ENCODE measurements around the gene ADGRV1.

ADGRV1 gene, protein sequence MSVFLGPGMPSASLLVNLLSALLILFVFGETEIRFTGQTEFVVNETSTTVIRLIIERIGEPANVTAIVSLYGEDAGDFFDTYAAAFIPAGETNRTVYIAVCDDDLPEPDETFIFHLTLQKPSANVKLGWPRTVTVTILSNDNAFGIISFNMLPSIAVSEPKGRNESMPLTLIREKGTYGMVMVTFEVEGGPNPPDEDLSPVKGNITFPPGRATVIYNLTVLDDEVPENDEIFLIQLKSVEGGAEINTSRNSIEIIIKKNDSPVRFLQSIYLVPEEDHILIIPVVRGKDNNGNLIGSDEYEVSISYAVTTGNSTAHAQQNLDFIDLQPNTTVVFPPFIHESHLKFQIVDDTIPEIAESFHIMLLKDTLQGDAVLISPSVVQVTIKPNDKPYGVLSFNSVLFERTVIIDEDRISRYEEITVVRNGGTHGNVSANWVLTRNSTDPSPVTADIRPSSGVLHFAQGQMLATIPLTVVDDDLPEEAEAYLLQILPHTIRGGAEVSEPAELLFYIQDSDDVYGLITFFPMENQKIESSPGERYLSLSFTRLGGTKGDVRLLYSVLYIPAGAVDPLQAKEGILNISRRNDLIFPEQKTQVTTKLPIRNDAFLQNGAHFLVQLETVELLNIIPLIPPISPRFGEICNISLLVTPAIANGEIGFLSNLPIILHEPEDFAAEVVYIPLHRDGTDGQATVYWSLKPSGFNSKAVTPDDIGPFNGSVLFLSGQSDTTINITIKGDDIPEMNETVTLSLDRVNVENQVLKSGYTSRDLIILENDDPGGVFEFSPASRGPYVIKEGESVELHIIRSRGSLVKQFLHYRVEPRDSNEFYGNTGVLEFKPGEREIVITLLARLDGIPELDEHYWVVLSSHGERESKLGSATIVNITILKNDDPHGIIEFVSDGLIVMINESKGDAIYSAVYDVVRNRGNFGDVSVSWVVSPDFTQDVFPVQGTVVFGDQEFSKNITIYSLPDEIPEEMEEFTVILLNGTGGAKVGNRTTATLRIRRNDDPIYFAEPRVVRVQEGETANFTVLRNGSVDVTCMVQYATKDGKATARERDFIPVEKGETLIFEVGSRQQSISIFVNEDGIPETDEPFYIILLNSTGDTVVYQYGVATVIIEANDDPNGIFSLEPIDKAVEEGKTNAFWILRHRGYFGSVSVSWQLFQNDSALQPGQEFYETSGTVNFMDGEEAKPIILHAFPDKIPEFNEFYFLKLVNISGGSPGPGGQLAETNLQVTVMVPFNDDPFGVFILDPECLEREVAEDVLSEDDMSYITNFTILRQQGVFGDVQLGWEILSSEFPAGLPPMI (N-terminal part only)

DNA sequence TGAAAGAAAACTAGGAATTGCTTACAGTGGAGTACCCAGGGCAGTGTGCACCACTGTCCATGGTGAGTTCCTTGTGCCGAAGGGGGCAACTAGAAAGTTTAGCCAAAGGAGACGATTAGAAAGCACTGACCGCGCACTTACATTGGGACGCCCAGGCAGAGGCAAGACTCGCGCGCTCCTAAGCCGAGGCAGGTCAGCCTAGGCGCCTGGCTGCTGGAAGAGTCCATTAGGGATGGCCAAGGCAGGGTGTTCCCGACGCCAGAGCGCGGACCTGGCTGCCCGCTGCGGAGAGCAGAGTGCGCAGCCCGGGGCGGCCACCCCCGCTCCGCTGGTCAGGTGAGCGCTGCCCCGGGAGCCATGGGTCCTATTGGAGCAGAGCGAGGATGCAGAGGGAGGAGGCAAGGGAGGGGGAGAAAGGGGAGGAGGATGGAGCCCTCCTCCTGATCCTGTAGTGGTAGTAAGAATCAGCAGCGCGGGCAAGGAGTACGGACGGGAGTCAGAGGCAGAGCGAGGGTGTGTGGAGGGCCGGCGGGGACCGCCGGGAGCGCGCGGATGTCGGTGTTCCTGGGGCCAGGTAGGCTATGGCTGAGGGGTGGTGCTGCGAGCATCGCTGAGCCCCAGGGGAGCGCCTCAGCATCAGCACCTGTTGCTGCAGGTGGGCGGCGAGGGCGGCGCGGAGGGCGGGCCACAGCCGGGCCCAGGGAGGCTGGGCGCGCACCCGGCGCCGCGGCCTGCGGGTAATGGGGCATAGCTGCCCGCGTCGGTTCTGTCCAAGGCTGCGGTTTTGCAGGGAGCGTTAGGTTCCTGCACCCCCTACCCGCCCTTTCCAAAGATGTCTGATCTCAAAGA, at the start of gene ADGRV1:
Gene ADGRV1 (plus strand): TSS at position 454 of the 849 bp plus-strand sequence. CDS start 99 bp downstream, at position 553.
- TF ChIP-seq, protein P1, sequence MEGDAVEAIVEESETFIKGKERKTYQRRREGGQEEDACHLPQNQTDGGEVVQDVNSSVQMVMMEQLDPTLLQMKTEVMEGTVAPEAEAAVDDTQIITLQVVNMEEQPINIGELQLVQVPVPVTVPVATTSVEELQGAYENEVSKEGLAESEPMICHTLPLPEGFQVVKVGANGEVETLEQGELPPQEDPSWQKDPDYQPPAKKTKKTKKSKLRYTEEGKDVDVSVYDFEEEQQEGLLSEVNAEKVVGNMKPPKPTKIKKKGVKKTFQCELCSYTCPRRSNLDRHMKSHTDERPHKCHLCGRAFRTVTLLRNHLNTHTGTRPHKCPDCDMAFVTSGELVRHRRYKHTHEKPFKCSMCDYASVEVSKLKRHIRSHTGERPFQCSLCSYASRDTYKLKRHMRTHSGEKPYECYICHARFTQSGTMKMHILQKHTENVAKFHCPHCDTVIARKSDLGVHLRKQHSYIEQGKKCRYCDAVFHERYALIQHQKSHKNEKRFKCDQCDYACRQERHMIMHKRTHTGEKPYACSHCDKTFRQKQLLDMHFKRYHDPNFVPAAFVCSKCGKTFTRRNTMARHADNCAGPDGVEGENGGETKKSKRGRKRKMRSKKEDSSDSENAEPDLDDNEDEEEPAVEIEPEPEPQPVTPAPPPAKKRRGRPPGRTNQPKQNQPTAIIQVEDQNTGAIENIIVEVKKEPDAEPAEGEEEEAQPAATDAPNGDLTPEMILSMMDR (IDR thresholded peaks at IDR 0.05; ENCODE audit: low read depth, low read length), result no peak
- no peak for DNase-seq (ENCODE audit: extremely low read depth, low read depth)

DNA sequence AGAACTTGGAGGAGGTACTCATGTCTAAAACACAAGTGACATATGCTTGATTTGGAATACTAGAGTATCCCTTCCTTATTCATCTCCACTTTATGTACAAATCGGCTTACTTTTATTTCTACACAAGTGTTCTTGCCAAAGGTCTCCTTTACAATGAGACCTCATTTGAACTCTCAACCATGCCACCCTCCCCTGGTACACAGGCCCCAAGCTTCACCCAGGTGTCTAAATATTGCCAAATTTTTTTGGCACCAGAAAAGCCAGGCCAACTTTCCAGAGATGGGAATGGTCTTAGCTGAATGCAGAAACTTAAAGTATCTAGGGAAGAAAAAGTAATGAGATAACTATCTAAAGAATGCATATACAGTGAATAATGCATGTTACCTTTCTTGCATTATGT, 48.2 kb upstream of the ADGRV1 start:
- no peak for DNase-seq (ENCODE audit: extremely low read depth, low read depth)
- TF ChIP-seq, protein P1 (IDR thresholded peaks at IDR 0.05; ENCODE audit: low read depth, low read length), result no peak

DNA sequence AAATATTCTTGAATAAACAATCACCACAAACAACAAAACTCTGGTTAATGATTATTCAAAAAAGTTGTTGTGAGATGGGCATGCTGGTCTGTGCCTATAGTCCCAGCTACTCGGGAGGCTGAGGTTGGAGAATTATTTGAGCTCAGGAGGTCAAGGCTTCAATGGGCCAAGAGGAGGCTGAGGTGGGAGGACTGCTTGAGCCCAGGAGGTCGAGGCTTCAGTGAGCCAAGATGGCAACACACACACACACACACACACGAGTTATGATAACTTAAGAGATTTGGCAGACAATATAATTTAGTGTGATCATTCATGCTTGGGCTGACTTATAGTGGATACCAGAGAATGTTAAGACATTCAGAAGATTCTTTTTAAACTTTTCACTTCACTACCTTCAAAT, 44.1 kb upstream of the ADGRV1 start:
- TF ChIP-seq, protein P1 (IDR thresholded peaks at IDR 0.05; ENCODE audit: low read depth, low read length), result no peak

DNA sequence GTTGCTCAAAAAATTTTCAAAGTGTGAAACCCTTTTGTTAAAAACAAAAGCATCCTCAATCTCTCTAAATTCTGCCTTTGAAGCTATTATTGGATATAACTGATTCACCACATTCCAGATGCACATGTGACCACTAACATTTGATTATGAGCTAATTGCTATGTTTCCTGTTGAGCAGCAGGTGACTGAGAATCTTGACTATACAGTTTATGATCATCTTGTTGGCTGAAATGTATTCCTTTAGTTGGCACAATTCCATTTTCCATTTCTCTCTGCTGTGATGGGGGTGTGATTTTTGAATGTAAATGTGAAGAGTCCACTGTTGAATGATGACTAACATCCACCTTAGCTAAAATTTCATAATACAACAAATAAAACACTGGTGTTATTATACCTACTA, 39.9 kb upstream of the ADGRV1 start:
- TF ChIP-seq, protein P1 (IDR thresholded peaks at IDR 0.05; ENCODE audit: low read depth, low read length), result no peak
- no peak for DNase-seq (ENCODE audit: extremely low read depth, low read depth)

More for the DNA sequence above, 44.1 kb upstream of the ADGRV1 start:
- DNase-seq (ENCODE audit: extremely low read depth, low read depth), result no peak

DNA sequence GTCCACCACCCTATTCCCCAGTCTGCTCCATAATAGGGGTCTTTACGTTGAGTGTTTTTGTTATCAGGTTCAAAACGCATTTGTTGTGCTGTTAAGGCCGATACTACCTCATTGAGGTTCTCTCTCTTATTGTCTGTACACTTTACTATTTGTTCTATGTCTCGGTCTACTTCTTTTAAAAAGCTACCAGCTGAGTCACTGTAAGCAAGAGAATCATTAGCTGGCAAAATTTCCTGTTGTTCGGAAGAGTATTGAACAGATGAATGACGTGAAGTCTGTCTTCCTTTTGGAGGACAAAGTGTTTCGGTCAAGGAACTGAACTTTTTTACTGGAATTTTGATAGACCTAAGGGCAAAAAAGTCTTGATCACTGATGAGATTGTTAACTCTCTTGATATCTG, 39.5 kb upstream of the ADGRV1 start:
- DNase-seq (ENCODE audit: extremely low read depth, low read depth), result no peak

More for the DNA sequence above, 39.5 kb upstream of the ADGRV1 start:
- TF ChIP-seq, protein P1 (IDR thresholded peaks at IDR 0.05; ENCODE audit: low read depth, low read length), result no peak

All from AG09319 (cell line).